Heart left ventricle (tissue), 16 donors: ENCODE results near the gene MAT2A. TPM values are rescaled to one million over a fixed set of nuclear protein-coding genes. Genes with fewer than 3 reads are reported as not detected.
"Not testable (repeated sequence)": the region's sequence is repeated elsewhere in the genome, so short reads cannot be mapped to it uniquely, and the experiment has no call there.

Experiments used
- ATAC-seq, 4 donors: fragments of 200-7000 bp; cut with Tn5 transposase; one replicate each; pipeline ENCODE4 v1.9.1; 2020 to 2022; ENCODE audit warnings: moderate library complexity in 4 of 4, mild to moderate bottlenecking in 3 of 4, moderate number of reproducible peaks in 1 of 4
- DNase-seq, 5 donors: peaks; one replicate each; pipeline ENCODE4 v3.0.0-alpha.2; 2020
- H3K27ac ChIP-seq, 12 donors: fragments of 200-600 bp; sonication (generic) in 4 of 12; one replicate each; pipeline versions ENCODE4 v1.5.0 to v1.8.0; 2016 to 2022; ENCODE audit warnings: mild to moderate bottlenecking in 2 of 12
- H3K27me3 ChIP-seq, 9 donors: fragments of 200-600 bp; sonication (generic) in 2 of 9; one replicate each; pipeline versions ENCODE4 v1.5.1 to v1.8.0; 2016 to 2022; ENCODE audit warnings: mild to moderate bottlenecking in 3 of 9
- H3K36me3 ChIP-seq, 9 donors: fragments of 200-600 bp; sonication (generic) in 2 of 9; one replicate each; pipeline versions ENCODE4 v1.5.0 to v1.8.0; 2018 to 2022; ENCODE audit warnings: mild to moderate bottlenecking in 2 of 9
- H3K4me1 ChIP-seq, 12 donors: fragments of 200-600 bp; sonication (generic) in 4 of 12; one replicate each; pipeline versions ENCODE4 v1.5.0 to v1.8.0; 2016 to 2022; ENCODE audit warnings: mild to moderate bottlenecking in 3 of 12
- H3K4me3 ChIP-seq, 12 donors: fragments of 200-600 bp; sonication (generic) in 4 of 12; one replicate each; pipeline versions ENCODE4 v1.5.0 to v1.8.0; 2017 to 2022; ENCODE audit warnings: mild to moderate bottlenecking in 9 of 12, moderate library complexity in 4 of 12
- H3K9me3 ChIP-seq, 12 donors: fragments of 200-600 bp; sonication (generic) in 4 of 12; one replicate each; pipeline versions ENCODE4 v1.5.0 to v1.8.0; 2016 to 2022; ENCODE audit warnings: mild to moderate bottlenecking in 1 of 12
- CTCF ChIP-seq, 12 donors: fragments of 200-600 bp; sonication (generic) in 4 of 12; IDR thresholded peaks; one replicate each; pipeline versions ENCODE4 v1.5.0 to v1.8.0; 2018 to 2022; ENCODE audit warnings: antibody characterized with exemption in 12 of 12, mild to moderate bottlenecking in 5 of 12
- POLR2A ChIP-seq, 2 donors: fragments of 450-650 bp; IDR thresholded peaks; one replicate each; pipeline ENCODE4 v1.6.1; 2017; ENCODE audit warnings: antibody characterized with exemption in 2 of 2, mild to moderate bottlenecking in 2 of 2, moderate library complexity in 2 of 2
- WGBS, 4 donors: extraction: QIAGEN DNeasy Blood & Tissue Kit in 2 of 4; methylation state at CpG; one replicate each; pipeline versions ENCODE4 v1.1.5 to v1.1.7; 2013 to 2018; 5-methylcytosine and 5-hydroxymethylcytosine counted together
- intact Hi-C, 10 donors: fragments of 100-400 bp; cut with DNase I; formaldehyde crosslinking; loops; one replicate each; pipeline versions ENCODE4 v1.11.1 to v1.14.2; 2022
- polyA plus RNA-seq, 2 donors: library from polyadenylated mRNA; stranded (reverse); fragments of 200-250 nt; gene quantifications; one replicate each; pipeline ENCODE4 v1.2.3, GENCODE V29; 2013
- total RNA-seq, 9 donors: library from RNA; depleted of rRNA in 2 of 9; stranded (reverse); fragments of >200 nt in 2 of 9; fragmentation: NEBNext Ultra II Directional in 3 of 9; extraction: Animal tissue kit (Norgen Biotek cat#: 25700) in 3 of 9; gene quantifications; one replicate each; pipeline versions ENCODE4 v1.1.0 to v1.2.4, GENCODE V29; 2016 to 2023
- donor health status: ischemic (EF 13 %, LVEDD 7.1; RV severe dilation, severe dysfunction).
- donor health status: healthy with polysubstance abuse.
- donor health status: DM: no; HTN: yes; CAD: no.
- donor health status: DM: no; HTN: no; CAD: no.
- donor health status: ischemic (EF 25% LVEDD 6.9; RV normal size, moderate dysfunction).
- donor health status: ischemic (EF 25% LVEDD 5.7; RV mildly dilated, moderate dysfunction).
- donor health status: healthy.
- donor health status: DM: yes; HTN: yes; CAD: no.
- donor health status: ischemic (EF 35%, LVEDD 5.7; RV mildly dilated, moderate dysfunction).
- donor health status: nonischemic (EF 11% LVEDD 7.7; RV severe dilation, severe dysfunction).
- donor health status: DM: yes; HTN: yes; CAD: no.
- donor health status: PGD.
- donor health status: ischemic (EF 29% LVEDD 5.4; RV normal size, mild dysfunction).
- donor health status: nonischemic (EF 23%, LVEDD 6.1; RV moderate dilation, normal function).

Gene MAT2A
- total and polyA plus RNA-seq, 11 donors: 66.0 to 218 (median 128) TPM

DNA sequence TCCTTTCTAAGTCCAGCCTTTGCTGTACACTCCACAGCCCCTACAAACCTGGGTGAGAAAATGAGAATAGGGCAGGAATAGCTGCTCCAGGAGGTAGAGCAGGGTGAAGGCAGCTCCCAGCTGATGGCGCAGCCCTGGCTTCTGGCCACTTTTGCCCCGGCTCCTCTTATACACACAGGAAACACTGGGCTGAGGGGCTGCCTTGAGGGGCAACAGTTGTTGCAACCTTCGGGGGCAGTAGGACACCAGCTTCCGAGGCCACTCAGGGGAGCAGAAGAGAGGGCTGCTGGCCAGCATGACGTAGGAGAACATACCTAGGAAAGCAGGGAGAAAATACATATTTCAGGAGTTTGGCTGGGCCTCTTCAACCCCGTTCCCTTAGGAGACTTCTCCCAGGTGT, 14.2 kb downstream of the MAT2A start:
- Histone ChIP-seq H3K27ac (no peak overlapping the region), H3K27me3 (no peaks in the 10 kb centered on the region), H3K9me3 (no peaks in the 10 kb centered on the region), H3K4me3 (no peak overlapping the region), H3K36me3 (peaks cover 0 to 100% (median 77%) of the 10 kb centered on the region in 9 donors), H3K4me1 (peaks cover 0 to 26% (median 0%) of the 10 kb centered on the region in 12 donors)
- no peak for ATAC-seq
- intact Hi-C loops: loop anchor here in 3 of 10 donors (2.0 to 5.0 kb wide), 2 partner anchors 132 to 201 kb away; partner anchors contain the start of genes ELMOD3 (in 1 of the 3) and RETSAT (in 1 of the 3)
- WGBS, 4 donors: 71 to 85% (median 79%) methylated on average over 6 of the region's 6 CpGs
- no peak for DNase-seq
- TF ChIP-seq CTCF (IDR thresholded peaks at IDR 0.05): no peak
- no peak for TF ChIP-seq POLR2A (IDR thresholded peaks at IDR 0.05)

- DNase-seq (no peak), ATAC-seq (no peak)
- no peak overlapping the region for H3K27ac ChIP-seq
- peaks cover 0 to 34% (median 4%) of the 10 kb centered on the region in 12 donors for H3K4me1 ChIP-seq
- no peak for TF ChIP-seq CTCF (IDR thresholded peaks at IDR 0.05)
- no peaks in the 10 kb centered on the region for H3K27me3 ChIP-seq
- intact Hi-C loops: loop anchor here in 2 of 10 donors (5.0 kb wide), 2 partner anchors 62 to 203 kb away; partner anchors contain the start of genes ELMOD3 (in 1 of the 2), RETSAT (in 1 of the 2) and USP39 (in 1 of the 2)
- H3K36me3 ChIP-seq: peaks cover 0 to 94% (median 80%) of the 10 kb centered on the region in 9 donors
- 92 to 97% (median 92%) methylated on average over 3 of the region's 3 CpGs for WGBS, 4 donors
- H3K4me3 ChIP-seq: no peak overlapping the region
- H3K9me3 ChIP-seq: no peaks in the 10 kb centered on the region
These were observed 16.1 kb downstream of the MAT2A start for GRCh38 chr2:85554980-85555612.

GRCh38 chr2:85557130-85557529, 18.2 kb downstream of the MAT2A start:
- Histone ChIP-seq H3K36me3 (peaks cover 0 to 74% (median 63%) of the 10 kb centered on the region in 9 donors), H3K4me3 (no peak overlapping the region), H3K27ac (no peak overlapping the region), H3K27me3 (no peaks in the 10 kb centered on the region), H3K9me3 (no peaks in the 10 kb centered on the region), H3K4me1 (peaks cover 0 to 26% (median 14%) of the 10 kb centered on the region in 12 donors)
- DNase-seq (no peak), ATAC-seq (no peak)
- intact Hi-C loops: loop anchor here in 1 of 10 donors (5.0 kb wide), 1 partner anchor 60 kb away; the partner anchor contains the start of gene USP39
- no peak for TF ChIP-seq POLR2A (IDR thresholded peaks at IDR 0.05)
- no peak for TF ChIP-seq CTCF (IDR thresholded peaks at IDR 0.05)
- WGBS, 4 donors: 92 to 94% (median 93%) methylated on average over 5 of the region's 5 CpGs

DNA sequence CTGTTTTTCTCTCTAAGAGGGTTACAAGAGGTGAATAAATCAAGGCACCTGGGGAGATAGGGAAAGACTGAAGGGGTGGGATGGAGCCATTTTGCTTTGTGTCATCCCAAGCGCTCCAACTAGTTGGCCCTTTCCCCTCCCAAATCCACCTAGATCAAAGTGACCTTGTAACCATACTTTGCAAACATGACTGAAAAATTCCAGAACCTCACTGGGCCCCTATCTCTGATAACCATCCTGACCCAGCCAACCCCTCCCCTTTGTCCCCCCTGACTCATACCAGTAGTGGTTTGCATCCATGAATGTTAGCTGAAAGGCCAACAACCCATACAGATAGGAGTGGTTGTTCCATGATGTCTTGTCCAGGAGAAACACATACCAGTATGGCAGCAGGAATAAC, 19.2 kb downstream of the MAT2A start:
- peaks cover 0 to 64% (median 53%) of the 10 kb centered on the region in 9 donors for H3K36me3 ChIP-seq
- intact Hi-C loops: loop anchor here in 1 of 10 donors (5.0 kb wide), 1 partner anchor 59 kb away; the partner anchor contains the start of gene USP39

DNA sequence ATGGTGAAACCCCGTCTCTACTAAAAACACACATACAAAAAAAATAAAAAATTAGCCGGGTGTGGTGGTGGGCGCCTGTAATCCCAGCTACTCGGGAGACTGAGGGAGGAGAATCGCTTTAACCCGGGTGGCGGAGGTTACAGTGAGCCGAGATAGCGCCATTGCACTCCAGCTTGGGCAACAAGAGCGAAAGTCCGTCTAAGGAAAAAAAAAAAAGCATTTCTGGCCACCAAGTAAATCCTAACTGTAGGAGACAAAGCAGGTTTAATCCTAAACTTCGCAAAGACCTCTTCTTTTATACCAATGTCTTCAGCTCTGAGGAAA, 21.4 kb downstream of the MAT2A start:
- H3K27ac ChIP-seq: peak overlapping the region in 3 of 12 donors; percentile 90 to 96 (median 92)
- not testable (repeated sequence) for H3K27me3 ChIP-seq, ATAC-seq, DNase-seq, H3K9me3 ChIP-seq
- whole genome bisulfite sequencing, 4 donors: 82 to 86% (median 84%) methylated on average over 12 of the region's 12 CpGs
- peaks cover 0 to 32% (median 14%) of the 10 kb centered on the region in 12 donors for H3K4me1 ChIP-seq
- peaks cover 0 to 42% (median 31%) of the 10 kb centered on the region in 9 donors for H3K36me3 ChIP-seq
- H3K4me3 ChIP-seq: peak overlapping the region in 11 of 12 donors; percentile 62 to 93 (median 79)
- intact Hi-C loops: loop anchor here in 7 of 10 donors (2.0 to 5.0 kb wide), 5 partner anchors 22 to 57 kb away; partner anchors contain the start of genes TMEM150A (in 3 of the 7), C2orf68 (in 2 of the 7), USP39 (in 2 of the 7) and MAT2A (in 1 of the 7)

More for the DNA sequence above, 19.2 kb downstream of the MAT2A start:
- 94 to 100% (median 95%) methylated on average over 1 of the region's 1 CpG for WGBS, 4 donors
- ATAC-seq (no peak), DNase-seq (no peak)
- Histone ChIP-seq H3K4me3 (no peak overlapping the region), H3K27me3 (no peaks in the 10 kb centered on the region), H3K4me1 (peaks cover 0 to 27% (median 14%) of the 10 kb centered on the region in 12 donors), H3K9me3 (no peaks in the 10 kb centered on the region), H3K27ac (no peak overlapping the region)
- TF ChIP-seq POLR2A (IDR thresholded peaks at IDR 0.05) (no peak), CTCF (IDR thresholded peaks at IDR 0.05) (no peak)
